WTC11 (cell line): ENCODE measurements around the gene TNS3. TPM values are rescaled to one million over a fixed set of nuclear protein-coding genes. Genes with fewer than 3 reads are reported as not detected.

Experiments
- ATAC-seq: fragments of 200-7000 bp; cut with Tn5 transposase; 2 replicates; pipeline ENCODE4 v1.10.0; 2021; ENCODE audit warnings: mild to moderate bottlenecking, moderate library complexity
- CTCF ChIA-PET: fragments of 300-600 bp; sonication (Branson Sonifier 250); formaldehyde crosslinking; loops from one replicate; lab custom pipeline; 2021; ENCODE audit warnings: antibody characterized with exemption; lab: Charles Lee
- POLR2A ChIA-PET: fragments of 350-600 bp; sonication (Branson Sonifier 250); formaldehyde crosslinking; loops from one replicate; lab custom pipeline; 2021; ENCODE audit warnings: antibody characterized with exemption; lab: Charles Lee
- DNase-seq: peaks from one replicate; pipeline ENCODE4 v3.0.0; 2021; ENCODE audit warnings: low spot score
- H3K27ac Mint-ChIP-seq: 2 replicates; pipeline ENCODE4 v1.8.0; 2021; ENCODE audit warnings: mixed read lengths
- H3K27me3 Mint-ChIP-seq: 2 replicates; pipeline ENCODE4 v1.8.0; 2021; ENCODE audit warnings: low read depth, mild to moderate bottlenecking, moderate library complexity, mixed read lengths
- H3K36me3 Mint-ChIP-seq: 2 replicates; pipeline ENCODE4 v1.8.0; 2021; ENCODE audit warnings: mixed read lengths
- H3K4me1 Mint-ChIP-seq: 2 replicates; pipeline ENCODE4 v1.8.0; 2022; ENCODE audit warnings: mixed read lengths
- H3K4me3 Mint-ChIP-seq: 2 replicates; pipeline ENCODE4 v1.8.0; 2021; ENCODE audit warnings: mild to moderate bottlenecking, moderate library complexity, mixed read lengths
- H3K9me3 Mint-ChIP-seq: 2 replicates; pipeline ENCODE4 v1.8.0; 2021; ENCODE audit warnings: mixed read lengths
- AFF4 ChIP-seq: sonication (generic); formaldehyde crosslinking; IDR thresholded peaks from 2 replicates; pipeline ENCODE4 v1.8.1; 2023; ENCODE audit warnings: mild to moderate bottlenecking, missing genetic modification reagents, borderline replicate concordance
- ATF3 ChIP-seq: sonication (generic); formaldehyde crosslinking; conservative IDR thresholded peaks from 2 replicates; pipeline ENCODE4 v1.8.1; 2022; ENCODE audit warnings: mild to moderate bottlenecking, missing genetic modification reagents
- CREB1 ChIP-seq: sonication (generic); formaldehyde crosslinking; IDR thresholded peaks from 2 replicates; pipeline ENCODE4 v1.8.0; 2023; ENCODE audit warnings: mild to moderate bottlenecking, missing genetic modification reagents
- E2F4 ChIP-seq: sonication (generic); formaldehyde crosslinking; IDR thresholded peaks from 2 replicates; pipeline ENCODE4 v1.8.1; 2022; ENCODE audit warnings: low read depth, mild to moderate bottlenecking, moderate library complexity, missing genetic modification reagents, borderline replicate concordance
- FOXK1 ChIP-seq: sonication (generic); formaldehyde crosslinking; IDR thresholded peaks from 2 replicates; pipeline ENCODE4 v1.8.0; 2022; ENCODE audit warnings: mild to moderate bottlenecking, moderate library complexity, missing genetic modification reagents
- KAT7 ChIP-seq: sonication (generic); formaldehyde crosslinking; IDR thresholded peaks from 2 replicates; pipeline ENCODE4 v1.8.1; 2023; ENCODE audit warnings: missing genetic modification reagents, mild to moderate bottlenecking, borderline replicate concordance
- NFATC4 ChIP-seq: fragments of 250-450 bp; sonication (Bioruptor Pico); IDR thresholded peaks from 2 replicates; pipeline ENCODE4 v1.9.0; 2021; ENCODE audit warnings: mild to moderate bottlenecking
- RORB ChIP-seq: fragments of 250-450 bp; sonication (Bioruptor Pico); IDR thresholded peaks from 2 replicates; pipeline ENCODE4 v1.9.0; 2021; ENCODE audit warnings: mild to moderate bottlenecking
- SMAD3 ChIP-seq: sonication (generic); formaldehyde crosslinking; IDR thresholded peaks from 2 replicates; pipeline ENCODE4 v1.8.0; 2022; ENCODE audit warnings: missing genetic modification reagents, mild to moderate bottlenecking, borderline replicate concordance
- SMAD4 ChIP-seq: sonication (generic); formaldehyde crosslinking; IDR thresholded peaks from 2 replicates; pipeline ENCODE4 v1.8.0; 2022; ENCODE audit warnings: mild to moderate bottlenecking, missing genetic modification reagents
- SOX15 ChIP-seq: fragments of 250-450 bp; sonication (Bioruptor Pico); IDR thresholded peaks from 2 replicates; pipeline ENCODE4 v1.9.0; 2021; ENCODE audit warnings: mild to moderate bottlenecking
- ZNF281 ChIP-seq: sonication (generic); formaldehyde crosslinking; IDR thresholded peaks from 2 replicates; pipeline ENCODE4 v1.8.0; 2023; ENCODE audit warnings: mild to moderate bottlenecking, missing genetic modification reagents
- ZNF423 ChIP-seq: fragments of 250-450 bp; sonication (Bioruptor Pico); IDR thresholded peaks from 2 replicates; pipeline ENCODE4 v2.1.2; 2022; ENCODE audit warnings: mild to moderate bottlenecking, moderate library complexity
- ZNF425 ChIP-seq: fragments of 250-450 bp; sonication (Bioruptor Pico); conservative IDR thresholded peaks from 2 replicates; pipeline ENCODE4 v1.9.0; 2021; ENCODE audit warnings: mild to moderate bottlenecking
- total RNA-seq: library from RNA; stranded (reverse); gene quantifications from 3 replicates; pipeline ENCODE4 v1.2.3, GENCODE V29; 2021
- TF ChIP-seq, protein P1 (sequence below): fragments of 250-450 bp; sonication (Bioruptor Pico); IDR thresholded peaks from 2 replicates; pipeline ENCODE4 v1.9.0; 2021; ENCODE audit warnings: mild to moderate bottlenecking
- TF ChIP-seq, protein P2 (sequence below): sonication (generic); formaldehyde crosslinking; IDR thresholded peaks from 2 replicates; pipeline ENCODE4 v1.8.1; 2023; ENCODE audit warnings: mild to moderate bottlenecking, moderate library complexity, missing genetic modification reagents
- TF ChIP-seq, protein P3 (sequence below): sonication (generic); formaldehyde crosslinking; IDR thresholded peaks from 2 replicates; pipeline ENCODE4 v1.8.1; 2022; ENCODE audit warnings: low read depth, missing genetic modification reagents, borderline replicate concordance

The TNS3 gene
- total RNA-seq, 1 experiment from 2014 or later, result 37.7 TPM

DNA sequence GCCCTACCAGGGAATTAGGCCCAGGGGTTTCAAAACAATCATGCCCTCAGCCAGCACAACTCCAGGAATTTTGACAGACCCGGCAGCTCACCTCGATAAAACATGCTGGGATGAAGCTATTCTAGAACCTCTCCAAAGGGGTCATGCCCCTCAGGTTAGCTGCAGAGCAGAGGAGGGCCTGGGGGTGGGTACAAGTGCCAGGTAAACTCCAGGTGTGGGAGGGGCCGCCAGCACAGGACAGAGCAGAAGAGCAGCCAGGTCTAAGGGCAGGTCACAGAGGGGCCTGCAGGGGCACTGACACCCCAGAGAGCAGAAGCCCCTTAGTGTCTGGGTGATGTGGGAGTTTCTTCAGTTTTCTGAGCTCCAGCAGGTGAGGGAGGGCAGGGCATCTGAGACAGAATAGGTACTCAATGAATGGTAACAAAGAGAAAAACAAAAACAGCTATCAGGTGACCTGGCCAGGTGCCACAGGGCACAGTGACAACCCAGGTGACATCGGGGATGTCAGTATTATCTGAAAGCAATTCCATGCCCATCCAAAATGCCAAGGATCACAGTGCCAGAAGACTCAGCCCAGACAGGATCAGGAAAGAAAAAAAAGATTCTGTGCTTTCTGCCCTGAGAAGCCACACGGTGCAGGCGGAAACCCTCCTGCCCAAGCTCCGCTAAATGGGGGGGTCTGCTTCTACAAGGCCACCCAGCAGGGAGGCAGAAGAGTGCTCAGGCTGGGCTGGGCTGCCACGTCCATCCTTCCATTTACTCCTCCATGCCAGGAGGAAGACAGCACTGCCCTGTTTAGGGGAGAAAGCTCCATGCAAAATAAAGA is 104.5 kb downstream of the TNS3 start:
- ATAC-seq, result no peak
- Mint-ChIP-seq H3K36me3 (no peaks in the 10 kb centered on the region), H3K9me3 (no peaks in the 10 kb centered on the region), H3K27me3 (peaks cover 68% of the 10 kb centered on the region), H3K4me1 (peaks cover 46% of the 10 kb centered on the region), H3K27ac (no peak overlapping the region), H3K4me3 (no peak overlapping the region)
- no peak for DNase-seq
- POLR2A ChIA-PET, result interaction anchor here (0.6 kb wide), 1 partner anchor 41 kb away, joined by 6 read pairs; no protein-coding TSS in a partner anchor
- TF ChIP-seq RORB (CRISPR knock-in tag) (no peak), ATF3 (CRISPR knock-in tag) (no peak), SOX15 (CRISPR knock-in tag) (no peak), NFATC4 (CRISPR knock-in tag) (no peak), ZNF425 (CRISPR knock-in tag) (no peak), ZNF281 (no peak)
- CTCF ChIA-PET, result no interaction called here

GRCh38 chr7:47475880-47476227 is 106.1 kb downstream of the TNS3 start:
- no peak for ATAC-seq
- Mint-ChIP-seq H3K27me3 (peaks cover 58% of the 10 kb centered on the region), H3K4me1 (peaks cover 46% of the 10 kb centered on the region), H3K9me3 (no peaks in the 10 kb centered on the region), H3K27ac (no peak overlapping the region), H3K4me3 (no peak overlapping the region), H3K36me3 (no peaks in the 10 kb centered on the region)
- no peak for DNase-seq
- CTCF ChIA-PET, result no interaction called here
- POLR2A ChIA-PET, result no interaction called here
- TF ChIP-seq SMAD4 (CRISPR knock-in tag) (no peak), SMAD3 (CRISPR knock-in tag) (no peak), E2F4 (CRISPR knock-in tag) (no peak), AFF4 (CRISPR knock-in tag) (no peak), FOXK1 (no peak), ZNF423 (CRISPR knock-in tag) (no peak), KAT7 (CRISPR knock-in tag) (no peak), CREB1 (CRISPR knock-in tag) (no peak)
- TF ChIP-seq, protein P1, sequence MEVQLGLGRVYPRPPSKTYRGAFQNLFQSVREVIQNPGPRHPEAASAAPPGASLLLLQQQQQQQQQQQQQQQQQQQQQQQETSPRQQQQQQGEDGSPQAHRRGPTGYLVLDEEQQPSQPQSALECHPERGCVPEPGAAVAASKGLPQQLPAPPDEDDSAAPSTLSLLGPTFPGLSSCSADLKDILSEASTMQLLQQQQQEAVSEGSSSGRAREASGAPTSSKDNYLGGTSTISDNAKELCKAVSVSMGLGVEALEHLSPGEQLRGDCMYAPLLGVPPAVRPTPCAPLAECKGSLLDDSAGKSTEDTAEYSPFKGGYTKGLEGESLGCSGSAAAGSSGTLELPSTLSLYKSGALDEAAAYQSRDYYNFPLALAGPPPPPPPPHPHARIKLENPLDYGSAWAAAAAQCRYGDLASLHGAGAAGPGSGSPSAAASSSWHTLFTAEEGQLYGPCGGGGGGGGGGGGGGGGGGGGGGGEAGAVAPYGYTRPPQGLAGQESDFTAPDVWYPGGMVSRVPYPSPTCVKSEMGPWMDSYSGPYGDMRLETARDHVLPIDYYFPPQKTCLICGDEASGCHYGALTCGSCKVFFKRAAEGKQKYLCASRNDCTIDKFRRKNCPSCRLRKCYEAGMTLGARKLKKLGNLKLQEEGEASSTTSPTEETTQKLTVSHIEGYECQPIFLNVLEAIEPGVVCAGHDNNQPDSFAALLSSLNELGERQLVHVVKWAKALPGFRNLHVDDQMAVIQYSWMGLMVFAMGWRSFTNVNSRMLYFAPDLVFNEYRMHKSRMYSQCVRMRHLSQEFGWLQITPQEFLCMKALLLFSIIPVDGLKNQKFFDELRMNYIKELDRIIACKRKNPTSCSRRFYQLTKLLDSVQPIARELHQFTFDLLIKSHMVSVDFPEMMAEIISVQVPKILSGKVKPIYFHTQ, result no peak
- TF ChIP-seq, protein P2, sequence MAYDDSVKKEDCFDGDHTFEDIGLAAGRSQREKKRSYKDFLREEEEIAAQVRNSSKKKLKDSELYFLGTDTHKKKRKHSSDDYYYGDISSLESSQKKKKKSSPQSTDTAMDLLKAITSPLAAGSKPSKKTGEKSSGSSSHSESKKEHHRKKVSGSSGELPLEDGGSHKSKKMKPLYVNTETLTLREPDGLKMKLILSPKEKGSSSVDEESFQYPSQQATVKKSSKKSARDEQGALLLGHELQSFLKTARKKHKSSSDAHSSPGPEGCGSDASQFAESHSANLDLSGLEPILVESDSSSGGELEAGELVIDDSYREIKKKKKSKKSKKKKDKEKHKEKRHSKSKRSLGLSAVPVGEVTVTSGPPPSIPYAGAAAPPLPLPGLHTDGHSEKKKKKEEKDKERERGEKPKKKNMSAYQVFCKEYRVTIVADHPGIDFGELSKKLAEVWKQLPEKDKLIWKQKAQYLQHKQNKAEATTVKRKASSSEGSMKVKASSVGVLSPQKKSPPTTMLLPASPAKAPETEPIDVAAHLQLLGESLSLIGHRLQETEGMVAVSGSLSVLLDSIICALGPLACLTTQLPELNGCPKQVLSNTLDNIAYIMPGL (CRISPR knock-in tag), result no peak
- TF ChIP-seq, protein P3, sequence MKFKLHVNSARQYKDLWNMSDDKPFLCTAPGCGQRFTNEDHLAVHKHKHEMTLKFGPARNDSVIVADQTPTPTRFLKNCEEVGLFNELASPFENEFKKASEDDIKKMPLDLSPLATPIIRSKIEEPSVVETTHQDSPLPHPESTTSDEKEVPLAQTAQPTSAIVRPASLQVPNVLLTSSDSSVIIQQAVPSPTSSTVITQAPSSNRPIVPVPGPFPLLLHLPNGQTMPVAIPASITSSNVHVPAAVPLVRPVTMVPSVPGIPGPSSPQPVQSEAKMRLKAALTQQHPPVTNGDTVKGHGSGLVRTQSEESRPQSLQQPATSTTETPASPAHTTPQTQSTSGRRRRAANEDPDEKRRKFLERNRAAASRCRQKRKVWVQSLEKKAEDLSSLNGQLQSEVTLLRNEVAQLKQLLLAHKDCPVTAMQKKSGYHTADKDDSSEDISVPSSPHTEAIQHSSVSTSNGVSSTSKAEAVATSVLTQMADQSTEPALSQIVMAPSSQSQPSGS (CRISPR knock-in tag), result no peak
